Activated naive CD4-positive, alpha-beta T cell treated with anti-CD3 and anti-CD28 coated beads, Interleukin-2, amount 10 ng/mL, durations not matched to agents 7 days and 5 days (primary cell): ENCODE data around the gene DIS3L2.
A peak's percentile ranks its signal among the peaks of the same experiment; 100 is the strongest.
"Not testable (repeated sequence)": the region's sequence is repeated elsewhere in the genome, so short reads cannot be mapped to it uniquely, and the experiment has no call there.

Experiments used
- CTCF ChIA-PET: fragments of 350-600 bp; sonication (Branson Sonifier 250); formaldehyde crosslinking; loops from one replicate; lab custom pipeline; 2021; ENCODE audit warnings: antibody characterized with exemption; lab: Charles Lee
- DNase-seq: peaks from one replicate; pipeline ENCODE4 v3.0.0-alpha.2; 2020
- H3K27ac Mint-ChIP-seq: one replicate; pipeline ENCODE4 v1.8.0; 2021; ENCODE audit warnings: mild to moderate bottlenecking, moderate library complexity, mixed read lengths
- H3K27me3 Mint-ChIP-seq: one replicate; pipeline ENCODE4 v1.8.0; 2021; ENCODE audit warnings: mild to moderate bottlenecking, mixed read lengths
- H3K36me3 Mint-ChIP-seq: one replicate; pipeline ENCODE4 v1.8.0; 2021; ENCODE audit warnings: mixed read lengths
- H3K4me1 Mint-ChIP-seq: one replicate; pipeline ENCODE4 v1.8.0; 2021; ENCODE audit warnings: mixed read lengths
- H3K4me3 Mint-ChIP-seq: one replicate; pipeline ENCODE4 v1.8.0; 2021; ENCODE audit warnings: mild to moderate bottlenecking, moderate library complexity, mixed read lengths
- H3K9me3 Mint-ChIP-seq: one replicate; pipeline ENCODE4 v1.8.0; 2021; ENCODE audit warnings: mixed read lengths

DIS3L2 gene

GRCh38 chr2:232333361-232334135 is 372.0 kb downstream of the DIS3L2 start:
- Mint-ChIP-seq H3K4me3 (no peak overlapping the region), H3K36me3 (no peaks in the 10 kb centered on the region), H3K27me3 (no peaks in the 10 kb centered on the region), H3K27ac (no peak overlapping the region), H3K9me3 (no peaks in the 10 kb centered on the region), H3K4me1 (no peaks in the 10 kb centered on the region)
- CTCF ChIA-PET: interaction anchor here (1.1 to 5.3 kb wide), 3 partner anchors 31 to 105 kb away, joined by 4 to 41 read pairs (median 5); no protein-coding TSS in a partner anchor
- peak; percentile 36 for DNase-seq

- not testable (repeated sequence) for H3K4me3 Mint-ChIP-seq, H3K27ac Mint-ChIP-seq, H3K9me3 Mint-ChIP-seq, H3K4me1 Mint-ChIP-seq, H3K27me3 Mint-ChIP-seq, H3K36me3 Mint-ChIP-seq
- peak; percentile 16 for DNase-seq
- CTCF ChIA-PET: interaction anchor here (1.1 to 5.3 kb wide), 3 partner anchors 30 to 105 kb away, joined by 4 to 41 read pairs (median 5); no protein-coding TSS in a partner anchor
Measured at GRCh38 chr2:232334136-232334884, 372.8 kb downstream of the DIS3L2 start.

GRCh38 chr2:232334885-232335205 is 373.3 kb downstream of the DIS3L2 start:
- H3K9me3 Mint-ChIP-seq, H3K4me1 Mint-ChIP-seq, H3K4me3 Mint-ChIP-seq, H3K27me3 Mint-ChIP-seq, H3K36me3 Mint-ChIP-seq, DNase-seq, H3K27ac Mint-ChIP-seq: not testable (repeated sequence)
- CTCF ChIA-PET: interaction anchor here (1.7 to 5.3 kb wide), 5 partner anchors 30 to 187 kb away, joined by 5 to 41 read pairs (median 8); no protein-coding TSS in a partner anchor

GRCh38 chr2:232335206-232335858 is 373.8 kb downstream of the DIS3L2 start:
- DNase-seq: peak; percentile 15
- not testable (repeated sequence) for H3K4me1 Mint-ChIP-seq, H3K36me3 Mint-ChIP-seq, H3K9me3 Mint-ChIP-seq, H3K27me3 Mint-ChIP-seq, H3K4me3 Mint-ChIP-seq, H3K27ac Mint-ChIP-seq
- CTCF ChIA-PET: interaction anchor here (1.0 to 5.3 kb wide), 5 partner anchors 29 to 406 kb away, joined by 3 to 41 read pairs (median 8); no protein-coding TSS in a partner anchor

- peak; percentile 8 for DNase-seq
- no peaks in the 10 kb centered on the region for H3K36me3 Mint-ChIP-seq
- no peaks in the 10 kb centered on the region for H3K27me3 Mint-ChIP-seq
- H3K4me1 Mint-ChIP-seq: no peaks in the 10 kb centered on the region
- CTCF ChIA-PET: interaction anchor here (1.0 to 5.3 kb wide), 5 partner anchors 29 to 407 kb away, joined by 3 to 41 read pairs (median 8); no protein-coding TSS in a partner anchor
- H3K4me3 Mint-ChIP-seq: no peak overlapping the region
- no peak overlapping the region for H3K27ac Mint-ChIP-seq
- H3K9me3 Mint-ChIP-seq: no peaks in the 10 kb centered on the region
Measured at GRCh38 chr2:232335859-232336215, 374.3 kb downstream of the DIS3L2 start.

GRCh38 chr2:232336241-232336736 is 374.8 kb downstream of the DIS3L2 start:
- CTCF ChIA-PET: interaction anchor here (0.7 to 5.3 kb wide), 7 partner anchors 28 to 412 kb away, joined by 3 to 41 read pairs (median 7); no protein-coding TSS in a partner anchor
- peak; percentile 14 for DNase-seq
- Mint-ChIP-seq H3K4me1 (no peaks in the 10 kb centered on the region), H3K36me3 (no peaks in the 10 kb centered on the region), H3K4me3 (no peak overlapping the region), H3K27ac (no peak overlapping the region), H3K27me3 (no peaks in the 10 kb centered on the region), H3K9me3 (no peaks in the 10 kb centered on the region)

- Mint-ChIP-seq H3K27me3 (no peaks in the 10 kb centered on the region), H3K36me3 (no peaks in the 10 kb centered on the region), H3K27ac (peak overlapping the region; percentile 49), H3K4me3 (no peak overlapping the region), H3K4me1 (no peaks in the 10 kb centered on the region), H3K9me3 (no peaks in the 10 kb centered on the region)
- CTCF ChIA-PET: interaction anchor here (0.7 to 5.3 kb wide), 6 partner anchors 28 to 412 kb away, joined by 3 to 41 read pairs (median 6); no protein-coding TSS in a partner anchor
- peak; percentile 12 for DNase-seq
Measured at GRCh38 chr2:232336981-232337720, 375.6 kb downstream of the DIS3L2 start.

GRCh38 chr2:232338094-232338758 is 376.7 kb downstream of the DIS3L2 start:
- H3K27ac Mint-ChIP-seq, H3K27me3 Mint-ChIP-seq, H3K36me3 Mint-ChIP-seq, H3K4me1 Mint-ChIP-seq, H3K9me3 Mint-ChIP-seq, H3K4me3 Mint-ChIP-seq: not testable (repeated sequence)
- peak; percentile 12 for DNase-seq
- CTCF ChIA-PET: interaction anchor here (0.6 kb wide), 1 partner anchor 10 kb away, joined by 4 read pairs; no protein-coding TSS in a partner anchor

GRCh38 chr2:232338759-232339106 is 377.2 kb downstream of the DIS3L2 start:
- no peaks in the 10 kb centered on the region for H3K9me3 Mint-ChIP-seq
- H3K27me3 Mint-ChIP-seq: peaks cover 7% of the 10 kb centered on the region
- no peaks in the 10 kb centered on the region for H3K4me1 Mint-ChIP-seq
- DNase-seq: peak; percentile 11
- CTCF ChIA-PET: interaction anchor here (0.6 kb wide), 1 partner anchor 10 kb away, joined by 4 read pairs; no protein-coding TSS in a partner anchor
- H3K36me3 Mint-ChIP-seq: no peaks in the 10 kb centered on the region
- no peak overlapping the region for H3K27ac Mint-ChIP-seq
- no peak overlapping the region for H3K4me3 Mint-ChIP-seq

GRCh38 chr2:232339121-232340081 is 377.9 kb downstream of the DIS3L2 start:
- Mint-ChIP-seq H3K4me1 (no peaks in the 10 kb centered on the region), H3K27ac (no peak overlapping the region), H3K4me3 (no peak overlapping the region), H3K9me3 (no peaks in the 10 kb centered on the region), H3K27me3 (peaks cover 10% of the 10 kb centered on the region), H3K36me3 (no peaks in the 10 kb centered on the region)
- CTCF ChIA-PET: interaction anchor here (0.6 kb wide), 1 partner anchor 11 kb away, joined by 4 read pairs; no protein-coding TSS in a partner anchor
- DNase-seq: peak; percentile 20

GRCh38 chr2:232340171-232340935 is 378.8 kb downstream of the DIS3L2 start:
- H3K4me1 Mint-ChIP-seq: no peaks in the 10 kb centered on the region
- peak; percentile 7 for DNase-seq
- H3K27ac Mint-ChIP-seq: no peak overlapping the region
- no peaks in the 10 kb centered on the region for H3K36me3 Mint-ChIP-seq
- CTCF ChIA-PET: interaction anchor here (1.2 kb wide), 1 partner anchor 99 kb away, joined by 4 read pairs; no protein-coding TSS in a partner anchor
- H3K9me3 Mint-ChIP-seq: no peaks in the 10 kb centered on the region
- H3K27me3 Mint-ChIP-seq: peaks cover 10% of the 10 kb centered on the region
- no peak overlapping the region for H3K4me3 Mint-ChIP-seq
